ENCODE measurements around the gene EPN3.

The EPN3 gene

GRCh38 chr17:50513495-50513894, 19.0 kb upstream of the EPN3 start:
- H3K27me3 ChIP-seq (replicated peaks; ENCODE audit: control insufficient read depth, insufficient read depth, low read length) = no peaks in the 10 kb centered on the region
- DNase-seq (ENCODE audit: low read depth) = peak; percentile 31
- H3K4me1 ChIP-seq (ENCODE audit: control insufficient read depth, insufficient read depth, low read length) = peaks cover 45% of the 10 kb centered on the region
- no peak overlapping the region for H3K4me3 ChIP-seq (ENCODE audit: low read length)
- H3K36me3 ChIP-seq (ENCODE audit: control insufficient read depth, insufficient read depth, low read length, severe bottlenecking) = no peaks in the 10 kb centered on the region
- no peak overlapping the region for H3K9ac ChIP-seq (ENCODE audit: low read length)
- H3K9me3 ChIP-seq (ENCODE audit: control insufficient read depth, low read length) = no peaks in the 10 kb centered on the region

- Histone ChIP-seq H3K27me3 (replicated peaks; ENCODE audit: control insufficient read depth, insufficient read depth, low read length) (no peaks in the 10 kb centered on the region), H3K36me3 (ENCODE audit: control insufficient read depth, insufficient read depth, low read length, severe bottlenecking) (no peaks in the 10 kb centered on the region), H3K9ac (ENCODE audit: low read length) (peak overlapping the region; percentile 26), H3K9me3 (ENCODE audit: control insufficient read depth, low read length) (no peaks in the 10 kb centered on the region), H3K4me1 (ENCODE audit: control insufficient read depth, insufficient read depth, low read length) (peaks cover 38% of the 10 kb centered on the region), H3K4me3 (ENCODE audit: low read length) (no peak overlapping the region)
- no peak for DNase-seq (ENCODE audit: low read depth)
Measured at GRCh38 chr17:50514388-50514787, 18.1 kb upstream of the EPN3 start.

GRCh38 chr17:50514936-50515702, 17.4 kb upstream of the EPN3 start:
- DNase-seq (ENCODE audit: low read depth) = peak; percentile 78
- H3K4me1 ChIP-seq (ENCODE audit: control insufficient read depth, insufficient read depth, low read length) = peaks cover 38% of the 10 kb centered on the region
- no peaks in the 10 kb centered on the region for H3K36me3 ChIP-seq (ENCODE audit: control insufficient read depth, insufficient read depth, low read length, severe bottlenecking)
- H3K9ac ChIP-seq (ENCODE audit: low read length) = peak overlapping the region; percentile 50
- no peaks in the 10 kb centered on the region for H3K9me3 ChIP-seq (ENCODE audit: control insufficient read depth, low read length)
- H3K27me3 ChIP-seq (replicated peaks; ENCODE audit: control insufficient read depth, insufficient read depth, low read length) = no peaks in the 10 kb centered on the region
- no peak overlapping the region for H3K4me3 ChIP-seq (ENCODE audit: low read length)

- H3K4me3 ChIP-seq (ENCODE audit: low read length) = no peak overlapping the region
- H3K9ac ChIP-seq (ENCODE audit: low read length) = no peak overlapping the region
- H3K27me3 ChIP-seq (replicated peaks; ENCODE audit: control insufficient read depth, insufficient read depth, low read length) = no peaks in the 10 kb centered on the region
- H3K4me1 ChIP-seq (ENCODE audit: control insufficient read depth, insufficient read depth, low read length) = peaks cover 28% of the 10 kb centered on the region
- H3K9me3 ChIP-seq (ENCODE audit: control insufficient read depth, low read length) = no peaks in the 10 kb centered on the region
- no peak for DNase-seq (ENCODE audit: low read depth)
- H3K36me3 ChIP-seq (ENCODE audit: control insufficient read depth, insufficient read depth, low read length, severe bottlenecking) = no peaks in the 10 kb centered on the region
Measured at GRCh38 chr17:50517011-50517410, 15.5 kb upstream of the EPN3 start.

- H3K27me3 ChIP-seq (replicated peaks; ENCODE audit: control insufficient read depth, insufficient read depth, low read length) = no peaks in the 10 kb centered on the region
- DNase-seq (ENCODE audit: low read depth) = no peak
- no peak overlapping the region for H3K4me3 ChIP-seq (ENCODE audit: low read length)
- H3K9me3 ChIP-seq (ENCODE audit: control insufficient read depth, low read length) = no peaks in the 10 kb centered on the region
- peaks cover 28% of the 10 kb centered on the region for H3K4me1 ChIP-seq (ENCODE audit: control insufficient read depth, insufficient read depth, low read length)
- no peaks in the 10 kb centered on the region for H3K36me3 ChIP-seq (ENCODE audit: control insufficient read depth, insufficient read depth, low read length, severe bottlenecking)
- H3K9ac ChIP-seq (ENCODE audit: low read length) = no peak overlapping the region
Measured at GRCh38 chr17:50517504-50518383, 14.8 kb upstream of the EPN3 start.

GRCh38 chr17:50518384-50519023, 14.0 kb upstream of the EPN3 start:
- Histone ChIP-seq H3K27me3 (replicated peaks; ENCODE audit: control insufficient read depth, insufficient read depth, low read length) (no peaks in the 10 kb centered on the region), H3K4me1 (ENCODE audit: control insufficient read depth, insufficient read depth, low read length) (peaks cover 26% of the 10 kb centered on the region), H3K9ac (ENCODE audit: low read length) (no peak overlapping the region), H3K36me3 (ENCODE audit: control insufficient read depth, insufficient read depth, low read length, severe bottlenecking) (no peaks in the 10 kb centered on the region), H3K4me3 (ENCODE audit: low read length) (no peak overlapping the region), H3K9me3 (ENCODE audit: control insufficient read depth, low read length) (no peaks in the 10 kb centered on the region)
- no peak for DNase-seq (ENCODE audit: low read depth)

- Histone ChIP-seq H3K27me3 (replicated peaks; ENCODE audit: control insufficient read depth, insufficient read depth, low read length) (no peaks in the 10 kb centered on the region), H3K9me3 (ENCODE audit: control insufficient read depth, low read length) (no peaks in the 10 kb centered on the region), H3K4me3 (ENCODE audit: low read length) (no peak overlapping the region), H3K36me3 (ENCODE audit: control insufficient read depth, insufficient read depth, low read length, severe bottlenecking) (no peaks in the 10 kb centered on the region), H3K9ac (ENCODE audit: low read length) (no peak overlapping the region), H3K4me1 (ENCODE audit: control insufficient read depth, insufficient read depth, low read length) (peaks cover 18% of the 10 kb centered on the region)
- DNase-seq (ENCODE audit: low read depth) = no peak
Measured at GRCh38 chr17:50519141-50519834, 13.2 kb upstream of the EPN3 start.

GRCh38 chr17:50520483-50520882, 12.1 kb upstream of the EPN3 start:
- H3K4me3 ChIP-seq (ENCODE audit: low read length) = no peak overlapping the region
- DNase-seq (ENCODE audit: low read depth) = no peak
- no peak overlapping the region for H3K9ac ChIP-seq (ENCODE audit: low read length)
- peaks cover 6% of the 10 kb centered on the region for H3K4me1 ChIP-seq (ENCODE audit: control insufficient read depth, insufficient read depth, low read length)
- H3K36me3 ChIP-seq (ENCODE audit: control insufficient read depth, insufficient read depth, low read length, severe bottlenecking) = no peaks in the 10 kb centered on the region
- no peaks in the 10 kb centered on the region for H3K9me3 ChIP-seq (ENCODE audit: control insufficient read depth, low read length)
- H3K27me3 ChIP-seq (replicated peaks; ENCODE audit: control insufficient read depth, insufficient read depth, low read length) = peaks cover 3% of the 10 kb centered on the region

- no peaks in the 10 kb centered on the region for H3K4me1 ChIP-seq (ENCODE audit: control insufficient read depth, insufficient read depth, low read length)
- H3K9me3 ChIP-seq (ENCODE audit: control insufficient read depth, low read length) = no peaks in the 10 kb centered on the region
- DNase-seq (ENCODE audit: low read depth) = no peak
- H3K27me3 ChIP-seq (replicated peaks; ENCODE audit: control insufficient read depth, insufficient read depth, low read length) = peaks cover 3% of the 10 kb centered on the region
- H3K9ac ChIP-seq (ENCODE audit: low read length) = no peak overlapping the region
- no peak overlapping the region for H3K4me3 ChIP-seq (ENCODE audit: low read length)
- no peaks in the 10 kb centered on the region for H3K36me3 ChIP-seq (ENCODE audit: control insufficient read depth, insufficient read depth, low read length, severe bottlenecking)
Measured at GRCh38 chr17:50521514-50521913, 11.0 kb upstream of the EPN3 start.

GRCh38 chr17:50522766-50523165, 9.8 kb upstream of the EPN3 start:
- DNase-seq (ENCODE audit: low read depth) = no peak
- Histone ChIP-seq H3K4me1 (ENCODE audit: control insufficient read depth, insufficient read depth, low read length) (no peaks in the 10 kb centered on the region), H3K9ac (ENCODE audit: low read length) (no peak overlapping the region), H3K4me3 (ENCODE audit: low read length) (no peak overlapping the region), H3K27me3 (replicated peaks; ENCODE audit: control insufficient read depth, insufficient read depth, low read length) (peaks cover 7% of the 10 kb centered on the region), H3K36me3 (ENCODE audit: control insufficient read depth, insufficient read depth, low read length, severe bottlenecking) (no peaks in the 10 kb centered on the region), H3K9me3 (ENCODE audit: control insufficient read depth, low read length) (no peaks in the 10 kb centered on the region)

- no peak overlapping the region for H3K9ac ChIP-seq (ENCODE audit: low read length)
- no peak overlapping the region for H3K4me3 ChIP-seq (ENCODE audit: low read length)
- H3K9me3 ChIP-seq (ENCODE audit: control insufficient read depth, low read length) = no peaks in the 10 kb centered on the region
- H3K4me1 ChIP-seq (ENCODE audit: control insufficient read depth, insufficient read depth, low read length) = no peaks in the 10 kb centered on the region
- no peak for DNase-seq (ENCODE audit: low read depth)
- H3K36me3 ChIP-seq (ENCODE audit: control insufficient read depth, insufficient read depth, low read length, severe bottlenecking) = no peaks in the 10 kb centered on the region
- H3K27me3 ChIP-seq (replicated peaks; ENCODE audit: control insufficient read depth, insufficient read depth, low read length) = peaks cover 7% of the 10 kb centered on the region
Measured at GRCh38 chr17:50523208-50523607, 9.3 kb upstream of the EPN3 start.

Data from adipocyte (in vitro differentiated cells).